IMR-90 (cell line): Measurements from ENCODE around the gene AFDN. TPM values are rescaled to one million over a fixed set of nuclear protein-coding genes. Genes with fewer than 3 reads are reported as not detected.
A peak's percentile ranks its signal among the peaks of the same experiment; 100 is the strongest.

Experiments
- ATAC-seq: fragments of 200-7000 bp; cut with Tn5 transposase; 2 replicates; pipeline ENCODE4 v1.9.1; 2020; ENCODE audit warnings: low read depth, mild to moderate bottlenecking, moderate library complexity
- BruUV-seq: library from RNA; stranded (reverse); fragments of 400-500 nt; replicated peaks from 2 replicates; lab custom pipeline; 2021; lab: Mats Ljungman, UMichigan
- CTCF ChIA-PET: fragments of 300-600 bp; formaldehyde crosslinking; extraction: SDS; loops from one replicate; lab custom pipeline; 2021; ENCODE audit warnings: antibody characterized with exemption; lab: Yijun Ruan, JAX
- POLR2A ChIA-PET: fragments of 300-600 bp; sonication (Branson Sonifier 250); formaldehyde crosslinking; loops from one replicate; lab custom pipeline; 2022; ENCODE audit warnings: antibody characterized with exemption; ENCODE audit not compliant: unreplicated experiment; lab: Charles Lee
- DNase-seq: peaks from one replicate; pipeline ENCODE4 v3.0.0; 2013
- H2AFZ ChIP-seq: replicated peaks from 2 replicates; pipeline ENCODE3; 2013; ENCODE audit warnings: low read length, mild to moderate bottlenecking; ENCODE audit not compliant: poor library complexity
- H2AK5ac ChIP-seq: 2 replicates; pipeline ENCODE4 v1.6.1; 2013; ENCODE audit warnings: low read depth, low read length, inconsistent platforms
- H2AK9ac ChIP-seq: replicated peaks from 2 replicates; pipeline ENCODE3; 2013; ENCODE audit warnings: mild to moderate bottlenecking, low read depth, low read length, moderate library complexity; ENCODE audit not compliant: poor library complexity
- H2BK120ac ChIP-seq: 2 replicates; pipeline ENCODE4 v1.6.1; 2013; ENCODE audit warnings: low read depth, low read length, inconsistent platforms
- H2BK15ac ChIP-seq: 3 replicates; pipeline ENCODE4 v1.6.1; 2013; ENCODE audit warnings: low read depth, low read length, inconsistent platforms
- H2BK20ac ChIP-seq: 2 replicates; pipeline ENCODE4 v1.6.1; 2013; ENCODE audit warnings: low read depth, mild to moderate bottlenecking, inconsistent platforms, low read length, moderate library complexity
- H2BK5ac ChIP-seq: 2 replicates; pipeline ENCODE4 v1.6.1; 2013; ENCODE audit warnings: mild to moderate bottlenecking, low read depth, low read length, inconsistent platforms; ENCODE audit not compliant: poor library complexity, severe bottlenecking
- H3K14ac ChIP-seq: replicated peaks from 2 replicates; pipeline ENCODE4 v1.6.1; 2013; ENCODE audit warnings: low read depth, low read length, inconsistent platforms
- H3K18ac ChIP-seq: 2 replicates; pipeline ENCODE4 v1.6.1; 2013; ENCODE audit warnings: low read depth, low read length, control low read depth
- H3K23ac ChIP-seq: 2 replicates; pipeline ENCODE4 v1.6.1; 2013; ENCODE audit warnings: low read depth, low read length, inconsistent platforms
- H3K27ac ChIP-seq: 2 replicates; pipeline ENCODE4 v1.5.1; 2013; ENCODE audit warnings: mild to moderate bottlenecking, control low read depth, low read length; ENCODE audit not compliant: insufficient read depth
- H3K27me3 ChIP-seq: 2 replicates; pipeline ENCODE4 v1.6.1; 2013; ENCODE audit warnings: low read length; ENCODE audit not compliant: control insufficient read depth, insufficient read depth
- H3K36me3 ChIP-seq: 2 replicates; pipeline ENCODE4 v1.6.1; 2013; ENCODE audit warnings: low read length, mixed read lengths; ENCODE audit not compliant: control insufficient read depth, insufficient read depth
- H3K4ac ChIP-seq: 2 replicates; pipeline ENCODE4 v1.6.1; 2013; ENCODE audit warnings: low read depth, low read length, inconsistent platforms
- H3K4me1 ChIP-seq: 2 replicates; pipeline ENCODE4 v1.6.1; 2013; ENCODE audit warnings: low read length, mixed read lengths; ENCODE audit not compliant: control insufficient read depth, insufficient read depth
- H3K4me2 ChIP-seq: 2 replicates; pipeline ENCODE4 v1.6.1; 2013; ENCODE audit warnings: low read depth, mild to moderate bottlenecking, control low read depth, low read length, moderate library complexity
- H3K4me3 ChIP-seq: 2 replicates; pipeline ENCODE4 v1.5.1; 2013; ENCODE audit warnings: low read depth, mild to moderate bottlenecking, control low read depth, low read length, moderate library complexity; ENCODE audit not compliant: insufficient read depth
- H3K56ac ChIP-seq: 2 replicates; pipeline ENCODE4 v1.6.1; 2013; ENCODE audit warnings: low read length, inconsistent platforms; ENCODE audit not compliant: insufficient read depth; ENCODE audit errors: extremely low read depth
- H3K79me1 ChIP-seq, 2 experiments: 2 replicates each; pipeline ENCODE4 v1.6.1; 2013; ENCODE audit warnings: low read length in 2 of 2, inconsistent platforms in 1 of 2, low read depth in 1 of 2
- H3K9ac ChIP-seq: 2 replicates; pipeline ENCODE4 v1.6.1; 2013; ENCODE audit warnings: low read depth, low read length, control low read depth
- H3K9me1 ChIP-seq: 2 replicates; pipeline ENCODE4 v1.6.1; 2013; ENCODE audit warnings: low read length, inconsistent platforms; ENCODE audit not compliant: insufficient read depth
- H3K9me3 ChIP-seq: 2 replicates; pipeline ENCODE4 v1.6.1; 2013; ENCODE audit warnings: low read length; ENCODE audit not compliant: control insufficient read depth, insufficient read depth
- H4K20me1 ChIP-seq: 2 replicates; pipeline ENCODE4 v1.6.1; 2013; ENCODE audit warnings: low read length, inconsistent platforms; ENCODE audit not compliant: insufficient read depth
- H4K5ac ChIP-seq: 2 replicates; pipeline ENCODE4 v1.6.1; 2013; ENCODE audit warnings: mild to moderate bottlenecking, low read depth, low read length, control low read depth
- H4K8ac ChIP-seq, 2 experiments: 2 replicates each; pipeline ENCODE4 v1.6.1; 2013; ENCODE audit warnings: low read depth in 2 of 2, low read length in 2 of 2, control low read depth in 1 of 2, inconsistent platforms in 1 of 2
- H4K91ac ChIP-seq: 2 replicates; pipeline ENCODE4 v1.6.1; 2013; ENCODE audit warnings: low read depth, low read length, inconsistent platforms; ENCODE audit not compliant: insufficient read depth
- BHLHE40 ChIP-seq: fragments of 150-350 bp; IDR thresholded peaks from 2 replicates; pipeline ENCODE4 v1.6.1; 2016; ENCODE audit warnings: mild to moderate bottlenecking, low read depth, low read length
- CEBPB ChIP-seq: IDR thresholded peaks from 2 replicates; pipeline ENCODE4 v1.6.1; 2012; ENCODE audit warnings: low read depth, low read length, improper control_type of control experiment
- CHD1 ChIP-seq: IDR thresholded peaks from 2 replicates; pipeline ENCODE4 v1.6.1; 2012; ENCODE audit warnings: low read depth, low read length, improper control_type of control experiment
- CTCF ChIP-seq: conservative IDR thresholded peaks from 2 replicates; pipeline ENCODE4 v1.5.1; 2012; ENCODE audit warnings: mild to moderate bottlenecking, low read depth, low read length, improper control_type of control experiment
- FOS ChIP-seq: fragments of 150-350 bp; IDR thresholded peaks from 2 replicates; pipeline ENCODE4 v1.6.1; 2016; ENCODE audit warnings: low read depth, low read length
- MAFK ChIP-seq: IDR thresholded peaks from 2 replicates; pipeline ENCODE4 v1.6.1; 2012; ENCODE audit warnings: low read depth, low read length, improper control_type of control experiment
- MAZ ChIP-seq: IDR thresholded peaks from 2 replicates; pipeline ENCODE4 v1.6.1; 2012; ENCODE audit warnings: low read depth, mild to moderate bottlenecking, low read length, improper control_type of control experiment, moderate library complexity, borderline replicate concordance
- MXI1 ChIP-seq: IDR thresholded peaks from 2 replicates; pipeline ENCODE4 v1.6.1; 2012; ENCODE audit warnings: low read depth, mild to moderate bottlenecking, low read length, moderate library complexity, borderline replicate concordance
- NFE2L2 ChIP-seq: fragments of 150-350 bp; IDR thresholded peaks from 2 replicates; pipeline ENCODE4 v1.6.1; 2016; ENCODE audit warnings: low read depth, mild to moderate bottlenecking, low read length
- POLR2A ChIP-seq: IDR thresholded peaks from 2 replicates; pipeline ENCODE4 v1.6.1; 2012; ENCODE audit warnings: mild to moderate bottlenecking, low read depth, low read length
- RAD21 ChIP-seq: IDR thresholded peaks from 2 replicates; pipeline ENCODE4 v1.6.1; 2012; ENCODE audit warnings: low read length, improper control_type of control experiment
- RCOR1 ChIP-seq: IDR thresholded peaks from 2 replicates; pipeline ENCODE4 v1.6.1; 2012; ENCODE audit warnings: mild to moderate bottlenecking, low read length, improper control_type of control experiment; ENCODE audit not compliant: insufficient replicate concordance
- RFX5 ChIP-seq: IDR thresholded peaks from 2 replicates; pipeline ENCODE4 v1.8.0; 2012; ENCODE audit warnings: low read depth, mild to moderate bottlenecking, low read length, moderate library complexity
- SMC3 ChIP-seq: fragments of 150-350 bp; IDR thresholded peaks from 2 replicates; pipeline ENCODE4 v1.6.1; 2016; ENCODE audit warnings: low read depth, mild to moderate bottlenecking, antibody characterized with exemption, low read length, moderate library complexity
- USF2 ChIP-seq: fragments of 150-350 bp; IDR thresholded peaks from 2 replicates; pipeline ENCODE4 v1.6.1; 2017; ENCODE audit warnings: mild to moderate bottlenecking, antibody characterized with exemption, low read length, low read depth
- WGBS, 2 experiments: methylation state at CpG; one replicate each; pipeline versions ENCODE4 v1.1.5 to v1.1.7; 2013; ENCODE audit warnings: missing lambda C conversion rate in 2 of 2; ENCODE audit not compliant: insufficient read length in 1 of 2; ENCODE audit errors: extremely low coverage in 2 of 2; 5-methylcytosine and 5-hydroxymethylcytosine counted together
- dilution Hi-C: fragments of 300-500 bp; cut with HindIII; formaldehyde crosslinking; loops from one replicate; pipeline ENCODE4 v1.14.3; 2018; ENCODE audit warnings: low sequenced_read_pairs; ENCODE audit not compliant: unreplicated experiment
- in situ Hi-C: fragments of 300-500 bp; cut with MboI; formaldehyde crosslinking; loops from 3 replicates; pipeline ENCODE4 v1.14.3; 2019; ENCODE audit warnings: low sequenced_read_pairs, inconsistent platforms, mixed read lengths
- intact Hi-C: fragments of 100-400 bp; cut with micrococcal nuclease; formaldehyde crosslinking; loops from 2 replicates; pipeline ENCODE4 v1.10.0; 2022
- polyA plus RNA-seq, 3 experiments: library from polyadenylated mRNA; depleted of rRNA; stranded (reverse); fragments of >200 nt; gene quantifications; 2 replicates each; pipeline ENCODE4 v1.2.3, GENCODE V29; 2012; ENCODE audit warnings: low replicate concordance in 1 of 3
- total RNA-seq: library from RNA; depleted of rRNA; stranded (reverse); fragments of >200 nt; gene quantifications from 2 replicates; pipeline ENCODE4 v1.2.3, GENCODE V29; 2012

The AFDN gene
- total and polyA plus RNA-seq, 2 of the 4 experiments (the other 2 are of a cell fraction) = 11.6 to 20.8 TPM

GRCh38 chr6:167827583-167828324 is 1.0 kb downstream of the AFDN start:
- peak overlapping the region; percentile 63 for H3K4me2 ChIP-seq
- ATAC-seq (peak; percentile 43), DNase-seq (peak; percentile 18)
- H4K91ac ChIP-seq = no peak overlapping the region
- dilution Hi-C loops (no loop called here), intact Hi-C loops (loop anchor here (1.0 to 10.0 kb wide), 2 partner anchors 71 to 207 kb away; no protein-coding TSS in a partner anchor), in situ Hi-C loops (no loop called here)
- H3K18ac ChIP-seq = no peak overlapping the region
- no peak overlapping the region for H3K4ac ChIP-seq
- no peak overlapping the region for H2AK5ac ChIP-seq
- H3K9ac ChIP-seq = peak overlapping the region; percentile 55; the same call in 1 of the 2 replicates
- H3K9me3 ChIP-seq = no peaks in the 10 kb centered on the region
- H3K4me3 ChIP-seq = peak overlapping the region; percentile 54
- no peak overlapping the region for H3K14ac ChIP-seq
- H3K79me1 ChIP-seq = peaks cover 4 to 15% of the 10 kb centered on the region in 2 experiments
- no peak overlapping the region for H4K5ac ChIP-seq
- H3K9me1 ChIP-seq = no peaks in the 10 kb centered on the region
- H3K23ac ChIP-seq = no peak overlapping the region
- peaks cover 18% of the 10 kb centered on the region for H4K20me1 ChIP-seq
- POLR2A ChIA-PET = no interaction called here
- no peak overlapping the region for H2BK20ac ChIP-seq
- no peak overlapping the region for H2AK9ac ChIP-seq
- CTCF ChIA-PET = no interaction called here
- no TSS peak for BruUV-seq
- H2AFZ ChIP-seq = peak overlapping the region; percentile 91
- H3K27me3 ChIP-seq = no peaks in the 10 kb centered on the region; the same call in 1 of the 2 replicates
- H2BK15ac ChIP-seq = no peak overlapping the region
- no peak overlapping the region for H3K27ac ChIP-seq
- no peak overlapping the region for H3K56ac ChIP-seq
- H4K8ac ChIP-seq = no peak overlapping the region
- WGBS, 2 experiments = 0% methylated on average over 5 of the region's 51 CpGs; no CpG with 5 or more reads in 1 of the 2 experiments
- H3K4me1 ChIP-seq = peaks cover 2% of the 10 kb centered on the region; the same call in 1 of the 2 replicates
- no peak overlapping the region for H2BK5ac ChIP-seq
- H2BK120ac ChIP-seq = no peak overlapping the region
- no peaks in the 10 kb centered on the region for H3K36me3 ChIP-seq
- no peak for TF ChIP-seq CEBPB
- no peak for TF ChIP-seq BHLHE40
- no peak for TF ChIP-seq CHD1
- no peak for TF ChIP-seq USF2
- no peak for TF ChIP-seq POLR2A
- no peak for TF ChIP-seq MXI1
- no peak for TF ChIP-seq MAZ
- TF ChIP-seq CTCF = no peak
- no peak for TF ChIP-seq MAFK
- TF ChIP-seq RCOR1 = no peak
- TF ChIP-seq RFX5 = no peak
- no peak for TF ChIP-seq FOS
- no peak for TF ChIP-seq NFE2L2
- TF ChIP-seq SMC3 = no peak
- no peak for TF ChIP-seq RAD21
